Mesothelial cell of epicardium (in vitro differentiated cells): ENCODE results near the gene LEO1. TPM values are rescaled to one million over a fixed set of nuclear protein-coding genes. Genes with fewer than 3 reads are reported as not detected.

Source experiments
- DNase-seq, 2 experiments: peaks; one replicate each; pipeline ENCODE4 v3.0.0; 2021; ENCODE audit warnings: low spot score in 2 of 2; ENCODE audit not compliant: unreplicated experiment in 2 of 2
- H3K27ac Mint-ChIP-seq: 2 replicates; pipeline ENCODE4 v1.8.0; 2021; ENCODE audit warnings: mixed read lengths
- H3K27me3 Mint-ChIP-seq: 2 replicates; pipeline ENCODE4 v1.8.0; 2021; ENCODE audit warnings: low read depth, mixed read lengths
- H3K36me3 Mint-ChIP-seq: 2 replicates; pipeline ENCODE4 v1.8.0; 2021; ENCODE audit warnings: mixed read lengths
- H3K4me1 Mint-ChIP-seq: 2 replicates; pipeline ENCODE4 v1.8.0; 2021; ENCODE audit warnings: mixed read lengths
- H3K4me3 Mint-ChIP-seq: 2 replicates; pipeline ENCODE4 v1.8.0; 2021; ENCODE audit warnings: mild to moderate bottlenecking, moderate library complexity, mixed read lengths
- H3K9me3 Mint-ChIP-seq: 2 replicates; pipeline ENCODE4 v1.8.0; 2021; ENCODE audit warnings: mixed read lengths
- CTCF ChIP-seq: fragments of 200-600 bp; sonication (generic); IDR thresholded peaks from one replicate; pipeline ENCODE4 v1.5.0; 2021; ENCODE audit warnings: antibody characterized with exemption; ENCODE audit not compliant: unreplicated experiment
- total RNA-seq: library from RNA; stranded (reverse); gene quantifications from 3 replicates; pipeline ENCODE4 v1.2.1, GENCODE V29; 2021

LEO1 gene
- total RNA-seq, 1 donor from 2014 or later, result 22.4 TPM

- peak; percentile 95 to 97 for DNase-seq
- Mint-ChIP-seq H3K27ac (peak within 1 kb of the TSS; percentile 100), H3K4me3 (peak within 1 kb of the TSS; percentile 98), H3K4me1 (peaks cover 32% of the 10 kb centered on the region), H3K9me3 (no peaks in the 10 kb centered on the region), H3K36me3 (no peaks in the 10 kb centered on the region), H3K27me3 (no peaks in the 10 kb centered on the region)
- no peak for TF ChIP-seq CTCF
Observed at GRCh38 chr15:52018693-52019393, 47.3 kb upstream of the LEO1 start, which contains the start of gene MAPK6. Gene MAPK6, plus strand, starts transcription at chr15:52019219. Its CDS starts 27,242 bp downstream, at chr15:52046461.

- Mint-ChIP-seq H3K27ac (peak overlapping the region; percentile 100), H3K36me3 (no peaks in the 10 kb centered on the region), H3K9me3 (no peaks in the 10 kb centered on the region), H3K4me1 (peaks cover 31% of the 10 kb centered on the region), H3K27me3 (no peaks in the 10 kb centered on the region), H3K4me3 (peak overlapping the region; percentile 98)
- no peak for TF ChIP-seq CTCF
- no peak for DNase-seq
Observed at GRCh38 chr15:52018244-52018643, 46.7 kb upstream of the LEO1 start.

GRCh38 chr15:52016316-52016715, 44.7 kb upstream of the LEO1 start:
- Mint-ChIP-seq H3K9me3 (no peaks in the 10 kb centered on the region), H3K4me3 (no peak overlapping the region), H3K27ac (no peak overlapping the region), H3K4me1 (peaks cover 20% of the 10 kb centered on the region), H3K27me3 (no peaks in the 10 kb centered on the region), H3K36me3 (no peaks in the 10 kb centered on the region)
- DNase-seq, result no peak
- no peak for TF ChIP-seq CTCF

GRCh38 chr15:52014616-52015015, 43.0 kb upstream of the LEO1 start:
- Mint-ChIP-seq H3K4me1 (peaks cover 7% of the 10 kb centered on the region), H3K27me3 (no peaks in the 10 kb centered on the region), H3K27ac (no peak overlapping the region), H3K9me3 (no peaks in the 10 kb centered on the region), H3K36me3 (no peaks in the 10 kb centered on the region), H3K4me3 (no peak overlapping the region)
- DNase-seq, result no peak
- TF ChIP-seq CTCF, result no peak

- peaks cover 1% of the 10 kb centered on the region for H3K4me1 Mint-ChIP-seq
- TF ChIP-seq CTCF, result no peak
Observed at GRCh38 chr15:52013151-52013791, 41.7 kb upstream of the LEO1 start.

More at GRCh38 chr15:52013151-52013791, 41.7 kb upstream of the LEO1 start:
- Mint-ChIP-seq H3K27ac (no peak overlapping the region), H3K4me3 (no peak overlapping the region), H3K36me3 (no peaks in the 10 kb centered on the region), H3K9me3 (no peaks in the 10 kb centered on the region), H3K27me3 (no peaks in the 10 kb centered on the region)
- DNase-seq, result no peak
